CD4-positive, CD25-positive, alpha-beta regulatory T cell (primary cell): ENCODE measurements around the gene IGDCC3. TPM values are rescaled to one million over a fixed set of nuclear protein-coding genes. Genes with fewer than 3 reads are reported as not detected.

Experiments
- ATAC-seq, 2 donors: fragments of 150-1000 bp; cut with Tn5 transposase; one replicate each; pipeline ENCODE4 v1.10.0; 2021; ENCODE audit warnings: low read depth in 2 of 2, moderate number of reproducible peaks in 2 of 2, moderate library complexity in 1 of 2
- DNase-seq, 3 donors: peaks; one replicate each; pipeline versions ENCODE4 v3.0.0 to v3.0.0-alpha.2; 2012 to 2022; ENCODE audit warnings: mixed read lengths in 1 of 3
- H3K27ac ChIP-seq: one replicate; pipeline ENCODE4 v1.7.0; 2013; ENCODE audit warnings: mild to moderate bottlenecking, low read length; ENCODE audit not compliant: insufficient read depth, poor library complexity, severe bottlenecking
- H3K27me3 ChIP-seq: one replicate; pipeline ENCODE4 v1.7.0; 2013; ENCODE audit warnings: low read length; ENCODE audit not compliant: control insufficient read depth, insufficient read depth
- H3K36me3 ChIP-seq: one replicate; pipeline ENCODE4 v1.7.0; 2013; ENCODE audit warnings: mild to moderate bottlenecking, low read length, moderate library complexity; ENCODE audit not compliant: control insufficient read depth, insufficient read depth
- H3K4me1 ChIP-seq: 2 replicates; pipeline ENCODE4 v1.7.0; 2013; ENCODE audit warnings: mild to moderate bottlenecking, low read length; ENCODE audit not compliant: insufficient read depth, control insufficient read depth, poor library complexity, severe bottlenecking
- H3K4me3 ChIP-seq: one replicate; pipeline ENCODE4 v1.7.0; 2013; ENCODE audit warnings: low read depth, mild to moderate bottlenecking, low read length, moderate library complexity
- H3K9me3 ChIP-seq, 2 experiments: 1 replicate in 1 of 2; 2 replicates in 1 of 2; pipeline ENCODE4 v1.7.0; 2013; ENCODE audit warnings: low read length in 2 of 2, mild to moderate bottlenecking in 1 of 2, moderate library complexity in 1 of 2; ENCODE audit not compliant: control insufficient read depth in 2 of 2
- H3K27ac Mint-ChIP-seq, 3 donors: one replicate each; pipeline ENCODE4 v1.8.0; 2020 to 2022; ENCODE audit warnings: mild to moderate bottlenecking in 3 of 3, mixed read lengths in 3 of 3, moderate library complexity in 2 of 3
- H3K27me3 Mint-ChIP-seq: one replicate; pipeline ENCODE4 v1.8.0; 2022; ENCODE audit warnings: mild to moderate bottlenecking, mixed read lengths
- H3K36me3 Mint-ChIP-seq: one replicate; pipeline ENCODE4 v1.8.0; 2020; ENCODE audit warnings: mixed read lengths
- H3K4me1 Mint-ChIP-seq, 4 donors: one replicate each; pipeline ENCODE4 v1.8.0; 2020 to 2022; ENCODE audit warnings: mixed read lengths in 4 of 4, mild to moderate bottlenecking in 1 of 4
- H3K4me3 Mint-ChIP-seq, 4 donors: one replicate each; pipeline ENCODE4 v1.8.0; 2020 to 2022; ENCODE audit warnings: mild to moderate bottlenecking in 4 of 4, mixed read lengths in 4 of 4, moderate library complexity in 3 of 4
- H3K9me3 Mint-ChIP-seq, 7 donors: one replicate each; pipeline ENCODE4 v1.8.0; 2020 to 2022; ENCODE audit warnings: mixed read lengths in 7 of 7, mild to moderate bottlenecking in 3 of 7, moderate library complexity in 2 of 7
- polyA plus RNA-seq, 4 donors: library from polyadenylated mRNA; unstranded; fragments of 300-500 nt; fragmentation: Illumina TruSeq; gene quantifications; one replicate each; pipeline ENCODE4 v1.2.3, GENCODE V29; 2021
- total RNA-seq: library from RNA; stranded (reverse); gene quantifications from one replicate; pipeline ENCODE4 v1.2.3, GENCODE V29; 2022

IGDCC3 gene
- total and polyA plus RNA-seq, 5 donors from 2014 or later, result not detected

DNA sequence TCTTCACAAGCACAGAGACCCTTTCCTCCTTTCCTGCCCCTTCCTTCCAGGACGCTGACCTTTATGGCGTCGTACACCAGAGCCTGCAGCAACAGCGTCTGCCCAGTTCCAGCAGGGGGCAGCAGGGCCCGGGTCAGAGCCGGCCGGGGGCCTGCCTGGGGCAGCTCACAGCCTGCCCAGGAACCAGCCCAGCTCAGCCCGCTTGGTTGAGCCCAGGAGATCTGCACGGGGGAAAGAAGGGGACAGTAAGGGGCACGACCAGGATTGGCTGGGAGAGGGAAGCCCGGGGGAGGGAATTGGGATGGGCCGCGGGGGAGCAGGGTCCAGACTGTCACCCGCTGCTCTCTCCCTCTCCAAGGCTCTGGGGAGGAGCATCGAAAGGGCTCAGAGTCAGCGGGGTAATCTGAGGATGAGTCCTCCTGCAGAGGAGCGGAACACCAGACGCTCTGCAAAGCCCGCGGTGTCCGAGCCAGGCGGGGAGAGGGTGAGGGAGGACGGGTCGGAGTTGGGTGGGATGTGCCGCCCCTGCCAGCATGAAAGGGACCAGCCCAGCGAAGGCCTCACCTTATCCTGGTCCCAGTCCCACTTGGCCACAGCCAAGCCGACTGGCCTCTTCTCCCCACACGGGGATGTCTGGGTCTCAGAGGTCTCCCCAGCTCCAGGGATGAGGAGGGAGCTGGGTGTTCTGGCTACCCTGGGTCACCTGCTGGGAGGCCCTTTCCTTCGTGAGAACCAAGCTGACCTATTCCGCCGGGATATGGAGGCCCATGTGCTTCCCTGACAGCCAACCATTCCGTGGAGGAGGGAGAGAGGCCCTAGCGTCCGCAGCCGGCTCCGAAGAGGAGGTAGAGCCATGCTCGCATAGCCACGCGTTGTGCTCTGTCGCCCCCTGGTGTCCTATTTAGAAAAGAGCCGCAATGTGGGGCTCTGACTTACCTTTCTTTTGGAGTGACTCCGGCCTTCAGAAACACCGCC, 7.4 kb upstream of the IGDCC3 start:
- peak; percentile 69 to 81 (median 78) for DNase-seq
- peaks cover 64% of the 10 kb centered on the region for H3K27me3 Mint-ChIP-seq
- peak overlapping the region; percentile 89 to 91 (median 90) for H3K4me3 Mint-ChIP-seq
- no peak overlapping the region for H3K27ac ChIP-seq
- peaks cover 13% of the 10 kb centered on the region for H3K4me1 ChIP-seq
- peaks cover 0 to 2% (median 0%) of the 10 kb centered on the region in 7 donors for H3K9me3 Mint-ChIP-seq
- H3K27ac Mint-ChIP-seq, result peak overlapping the region in 1 of 3 donors; percentile 65
- peaks cover 0 to 19% (median 5%) of the 10 kb centered on the region in 4 donors for H3K4me1 Mint-ChIP-seq
- peaks cover 3% of the 10 kb centered on the region for H3K36me3 Mint-ChIP-seq
- no peaks in the 10 kb centered on the region for H3K36me3 ChIP-seq
- no peaks in the 10 kb centered on the region for H3K9me3 ChIP-seq
- peaks cover 4% of the 10 kb centered on the region for H3K27me3 ChIP-seq
- peak; percentile 80 to 84 for ATAC-seq
- peak overlapping the region; percentile 72 for H3K4me3 ChIP-seq

- Mint-ChIP-seq H3K27me3 (peaks cover 67% of the 10 kb centered on the region), H3K9me3 (peaks cover 0 to 2% (median 0%) of the 10 kb centered on the region in 7 donors), H3K36me3 (peaks cover 3% of the 10 kb centered on the region), H3K4me1 (peaks cover 0 to 19% (median 5%) of the 10 kb centered on the region in 4 donors), H3K4me3 (peak overlapping the region; percentile 89 to 91 (median 90)), H3K27ac (peak overlapping the region in 1 of 3 donors; percentile 70)
- Histone ChIP-seq H3K27ac (no peak overlapping the region), H3K9me3 (no peaks in the 10 kb centered on the region), H3K4me1 (peaks cover 13% of the 10 kb centered on the region), H3K27me3 (peaks cover 7% of the 10 kb centered on the region), H3K36me3 (no peaks in the 10 kb centered on the region), H3K4me3 (no peak overlapping the region)
- DNase-seq (peak in 1 of 3 donors; percentile 9), ATAC-seq (no peak)
Measured at GRCh38 chr15:65384505-65384894, 6.7 kb upstream of the IGDCC3 start.

DNA sequence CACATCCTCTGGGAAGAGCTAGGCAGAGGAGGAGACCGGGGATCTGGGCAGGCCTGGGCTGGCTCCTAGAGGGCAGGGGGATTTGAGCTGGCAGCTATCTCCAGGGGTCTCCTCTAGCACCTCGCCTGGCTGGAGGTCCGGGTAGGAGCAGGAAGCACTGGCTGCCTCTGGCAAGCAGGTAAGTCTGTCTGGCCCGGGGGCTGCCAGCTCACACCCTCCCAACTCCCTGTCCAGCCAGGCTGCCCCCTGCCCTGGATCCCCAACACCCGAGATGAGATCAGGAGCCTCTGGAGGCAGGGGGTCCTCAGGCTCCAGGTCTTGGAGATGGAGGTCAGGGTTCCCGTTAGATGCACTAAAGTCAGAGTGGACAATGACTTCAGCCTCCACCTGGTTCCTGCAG, 6.2 kb upstream of the IGDCC3 start:
- Histone ChIP-seq H3K36me3 (no peaks in the 10 kb centered on the region), H3K27ac (no peak overlapping the region), H3K27me3 (peaks cover 7% of the 10 kb centered on the region), H3K9me3 (no peaks in the 10 kb centered on the region), H3K4me1 (peaks cover 13% of the 10 kb centered on the region), H3K4me3 (no peak overlapping the region)
- H3K27me3 Mint-ChIP-seq, result peaks cover 68% of the 10 kb centered on the region
- peaks cover 0 to 2% (median 0%) of the 10 kb centered on the region in 7 donors for H3K9me3 Mint-ChIP-seq
- H3K4me1 Mint-ChIP-seq, result peaks cover 0 to 19% (median 5%) of the 10 kb centered on the region in 4 donors
- peak overlapping the region in 1 of 3 donors; percentile 70 for H3K27ac Mint-ChIP-seq
- DNase-seq, result no peak
- peaks cover 3% of the 10 kb centered on the region for H3K36me3 Mint-ChIP-seq
- ATAC-seq, result no peak
- peak overlapping the region in 2 of 4 donors; percentile 89 to 91 for H3K4me3 Mint-ChIP-seq

DNA sequence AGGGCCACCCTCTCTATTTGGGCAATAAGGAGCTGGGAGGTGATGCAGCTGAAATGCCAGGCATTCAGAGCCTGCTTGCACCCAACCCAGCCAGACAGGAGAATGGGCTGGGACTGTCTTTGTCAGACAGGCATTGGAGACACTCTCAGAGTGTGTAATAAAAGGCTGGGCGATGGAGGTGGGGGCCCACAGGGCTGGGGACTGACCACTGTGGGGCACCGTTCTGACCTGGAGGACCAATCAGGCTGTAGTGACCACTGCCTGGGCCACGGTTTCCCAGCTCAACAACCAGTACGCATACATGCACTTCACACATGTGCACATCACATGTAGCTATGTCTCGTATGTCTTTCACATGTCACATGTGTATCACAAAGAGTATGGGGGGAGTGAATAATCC, 5.7 kb upstream of the IGDCC3 start:
- Mint-ChIP-seq H3K36me3 (peaks cover 3% of the 10 kb centered on the region), H3K27me3 (peaks cover 73% of the 10 kb centered on the region), H3K4me1 (peaks cover 2 to 21% (median 5%) of the 10 kb centered on the region in 4 donors), H3K27ac (no peak overlapping the region), H3K9me3 (peaks cover 0 to 2% (median 0%) of the 10 kb centered on the region in 7 donors), H3K4me3 (peak overlapping the region in 1 of 4 donors; percentile 89)
- Histone ChIP-seq H3K27me3 (peaks cover 13% of the 10 kb centered on the region), H3K4me3 (no peak overlapping the region), H3K27ac (no peak overlapping the region), H3K9me3 (no peaks in the 10 kb centered on the region), H3K4me1 (peaks cover 13% of the 10 kb centered on the region), H3K36me3 (no peaks in the 10 kb centered on the region)
- DNase-seq, result no peak
- no peak for ATAC-seq

DNA sequence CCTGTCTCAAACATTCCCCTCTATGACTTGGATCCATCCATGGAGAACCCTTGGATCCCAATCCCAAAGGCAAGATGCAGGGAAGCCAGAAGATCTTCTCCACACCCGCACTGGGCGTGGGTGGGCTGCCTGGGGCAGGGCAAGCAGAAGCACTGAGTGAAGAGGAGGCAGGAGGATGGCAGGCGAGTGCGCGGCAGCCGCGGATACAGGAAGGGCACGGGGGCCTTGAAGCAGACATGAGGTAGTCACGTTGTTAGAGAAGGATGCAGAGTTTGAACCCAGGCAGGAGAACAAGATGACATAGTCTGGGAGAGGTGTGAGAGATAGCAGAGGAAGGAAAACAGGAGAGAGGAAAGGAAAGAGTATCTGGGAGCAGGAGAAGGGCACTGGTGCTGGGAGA, 5.1 kb upstream of the IGDCC3 start:
- ATAC-seq (no peak), DNase-seq (no peak)
- peaks cover 77% of the 10 kb centered on the region for H3K27me3 Mint-ChIP-seq
- peak overlapping the region in 1 of 3 donors; percentile 8 for H3K27ac Mint-ChIP-seq
- peaks cover 3% of the 10 kb centered on the region for H3K36me3 Mint-ChIP-seq
- Histone ChIP-seq H3K9me3 (no peaks in the 10 kb centered on the region), H3K4me1 (peaks cover 13% of the 10 kb centered on the region), H3K27ac (no peak overlapping the region), H3K36me3 (no peaks in the 10 kb centered on the region), H3K4me3 (no peak overlapping the region), H3K27me3 (peaks cover 13% of the 10 kb centered on the region)
- peak overlapping the region in 2 of 4 donors; percentile 23 to 27 for H3K4me3 Mint-ChIP-seq
- peaks cover 0 to 2% (median 0%) of the 10 kb centered on the region in 7 donors for H3K9me3 Mint-ChIP-seq
- peaks cover 2 to 23% (median 5%) of the 10 kb centered on the region in 4 donors for H3K4me1 Mint-ChIP-seq

- H3K36me3 Mint-ChIP-seq, result peaks cover 3% of the 10 kb centered on the region
- no peak for DNase-seq
- Histone ChIP-seq H3K9me3 (no peaks in the 10 kb centered on the region), H3K4me3 (no peak overlapping the region), H3K27me3 (peaks cover 13% of the 10 kb centered on the region), H3K27ac (no peak overlapping the region), H3K36me3 (no peaks in the 10 kb centered on the region), H3K4me1 (peaks cover 16% of the 10 kb centered on the region)
- H3K9me3 Mint-ChIP-seq, result peaks cover 0 to 2% (median 0%) of the 10 kb centered on the region in 7 donors
- peak overlapping the region in 1 of 4 donors; percentile 34 for H3K4me3 Mint-ChIP-seq
- H3K27me3 Mint-ChIP-seq, result peaks cover 70% of the 10 kb centered on the region
- no peak for ATAC-seq
- H3K4me1 Mint-ChIP-seq, result peaks cover 2 to 25% (median 5%) of the 10 kb centered on the region in 4 donors
- H3K27ac Mint-ChIP-seq, result no peak overlapping the region
Measured at GRCh38 chr15:65382146-65382491, 4.3 kb upstream of the IGDCC3 start.

GRCh38 chr15:65381445-65382145, 3.8 kb upstream of the IGDCC3 start:
- Histone ChIP-seq H3K4me3 (no peak overlapping the region), H3K9me3 (no peaks in the 10 kb centered on the region), H3K4me1 (peaks cover 21% of the 10 kb centered on the region), H3K27me3 (peaks cover 15% of the 10 kb centered on the region), H3K36me3 (no peaks in the 10 kb centered on the region), H3K27ac (no peak overlapping the region)
- no peak for ATAC-seq
- Mint-ChIP-seq H3K36me3 (peaks cover 3% of the 10 kb centered on the region), H3K4me1 (peaks cover 2 to 30% (median 7%) of the 10 kb centered on the region in 4 donors), H3K9me3 (peaks cover 0 to 2% (median 0%) of the 10 kb centered on the region in 7 donors), H3K4me3 (peak overlapping the region in 1 of 4 donors; percentile 27), H3K27me3 (peaks cover 75% of the 10 kb centered on the region), H3K27ac (peak overlapping the region in 1 of 3 donors; percentile 67)
- no peak for DNase-seq
